ENCODE measurements around the gene IDE.
"Not testable (repeated sequence)": the region's sequence is repeated elsewhere in the genome, so short reads cannot be mapped to it uniquely, and the experiment has no call there.

The IDE gene

GRCh38 chr10:92438220-92438619 is 135.7 kb downstream of the IDE start:
- Mint-ChIP-seq H3K9me3 (no peaks in the 10 kb centered on the region), H3K27ac (no peak overlapping the region), H3K4me3 (no peak overlapping the region), H3K27me3 (no peaks in the 10 kb centered on the region), H3K4me1 (no peaks in the 10 kb centered on the region), H3K36me3 (no peaks in the 10 kb centered on the region)
- CTCF ChIA-PET: interaction anchor here (1.0 kb wide), 1 partner anchor 391 kb away, joined by 3 read pairs; no protein-coding TSS in a partner anchor
- DNase-seq: no peak

GRCh38 chr10:92436611-92437010 is 137.3 kb downstream of the IDE start:
- Mint-ChIP-seq H3K36me3 (no peaks in the 10 kb centered on the region), H3K27ac (no peak overlapping the region), H3K4me1 (no peaks in the 10 kb centered on the region), H3K9me3 (no peaks in the 10 kb centered on the region), H3K4me3 (no peak overlapping the region), H3K27me3 (no peaks in the 10 kb centered on the region)
- DNase-seq: no peak
- CTCF ChIA-PET: interaction anchor here (1.2 kb wide), 1 partner anchor 1138 kb away, joined by 6 read pairs; no protein-coding TSS in a partner anchor

- not testable (repeated sequence) for H3K27ac Mint-ChIP-seq, H3K4me1 Mint-ChIP-seq, DNase-seq, H3K36me3 Mint-ChIP-seq, H3K9me3 Mint-ChIP-seq, H3K27me3 Mint-ChIP-seq, H3K4me3 Mint-ChIP-seq
- CTCF ChIA-PET: interaction anchor here (0.6 to 1.2 kb wide), 2 partner anchors 337 to 1137 kb away, joined by 3 to 6 read pairs; no protein-coding TSS in a partner anchor
Measured at GRCh38 chr10:92436065-92436464, 137.8 kb downstream of the IDE start.

- CTCF ChIA-PET: interaction anchor here (1.0 to 1.6 kb wide), 3 partner anchors 347 to 471 kb away, joined by 3 to 9 read pairs (median 3); no protein-coding TSS in a partner anchor
- no peak overlapping the region for H3K4me3 Mint-ChIP-seq
- H3K27ac Mint-ChIP-seq: no peak overlapping the region
- no peaks in the 10 kb centered on the region for H3K9me3 Mint-ChIP-seq
- peaks cover 4% of the 10 kb centered on the region for H3K27me3 Mint-ChIP-seq
- DNase-seq: no peak
- H3K4me1 Mint-ChIP-seq: no peaks in the 10 kb centered on the region
- H3K36me3 Mint-ChIP-seq: no peaks in the 10 kb centered on the region
Measured at GRCh38 chr10:92434385-92434784, 139.5 kb downstream of the IDE start.

- no peaks in the 10 kb centered on the region for H3K4me1 Mint-ChIP-seq
- H3K9me3 Mint-ChIP-seq: no peaks in the 10 kb centered on the region
- DNase-seq: no peak
- H3K36me3 Mint-ChIP-seq: no peaks in the 10 kb centered on the region
- CTCF ChIA-PET: interaction anchor here (2.1 kb wide), 1 partner anchor 345 kb away, joined by 6 read pairs; no protein-coding TSS in a partner anchor
- no peak overlapping the region for H3K4me3 Mint-ChIP-seq
- H3K27ac Mint-ChIP-seq: no peak overlapping the region
- peaks cover 4% of the 10 kb centered on the region for H3K27me3 Mint-ChIP-seq
Measured at GRCh38 chr10:92432596-92432995, 141.3 kb downstream of the IDE start.

GRCh38 chr10:92430103-92430502 is 143.8 kb downstream of the IDE start:
- no peaks in the 10 kb centered on the region for H3K9me3 Mint-ChIP-seq
- CTCF ChIA-PET: no interaction called here
- no peak overlapping the region for H3K4me3 Mint-ChIP-seq
- no peak overlapping the region for H3K27ac Mint-ChIP-seq
- no peaks in the 10 kb centered on the region for H3K4me1 Mint-ChIP-seq
- DNase-seq: no peak
- H3K36me3 Mint-ChIP-seq: no peaks in the 10 kb centered on the region
- H3K27me3 Mint-ChIP-seq: peaks cover 4% of the 10 kb centered on the region

- H3K9me3 Mint-ChIP-seq: peaks cover 2% of the 10 kb centered on the region
- H3K27ac Mint-ChIP-seq: no peak overlapping the region
- CTCF ChIA-PET: no interaction called here
- peaks cover 42% of the 10 kb centered on the region for H3K27me3 Mint-ChIP-seq
- no peak overlapping the region for H3K4me3 Mint-ChIP-seq
- peaks cover 2% of the 10 kb centered on the region for H3K4me1 Mint-ChIP-seq
- H3K36me3 Mint-ChIP-seq: no peaks in the 10 kb centered on the region
- DNase-seq: no peak
Measured at GRCh38 chr10:92421550-92421949, 152.3 kb downstream of the IDE start.

- peaks cover 2% of the 10 kb centered on the region for H3K4me1 Mint-ChIP-seq
- DNase-seq: no peak
- no peak overlapping the region for H3K4me3 Mint-ChIP-seq
- H3K27ac Mint-ChIP-seq: no peak overlapping the region
- H3K36me3 Mint-ChIP-seq: no peaks in the 10 kb centered on the region
- H3K27me3 Mint-ChIP-seq: peaks cover 42% of the 10 kb centered on the region
- CTCF ChIA-PET: no interaction called here
- H3K9me3 Mint-ChIP-seq: peaks cover 5% of the 10 kb centered on the region
Measured at GRCh38 chr10:92420546-92421275, 153.2 kb downstream of the IDE start.

GRCh38 chr10:92419740-92420545 is 153.9 kb downstream of the IDE start:
- Mint-ChIP-seq H3K9me3 (peaks cover 5% of the 10 kb centered on the region), H3K27me3 (peaks cover 42% of the 10 kb centered on the region), H3K4me3 (no peak overlapping the region), H3K27ac (no peak overlapping the region), H3K4me1 (peaks cover 2% of the 10 kb centered on the region), H3K36me3 (no peaks in the 10 kb centered on the region)
- peak; percentile 27 for DNase-seq
- CTCF ChIA-PET: no interaction called here

- CTCF ChIA-PET: no interaction called here
- peaks cover 42% of the 10 kb centered on the region for H3K27me3 Mint-ChIP-seq
- peaks cover 2% of the 10 kb centered on the region for H3K4me1 Mint-ChIP-seq
- DNase-seq: no peak
- H3K9me3 Mint-ChIP-seq: peaks cover 5% of the 10 kb centered on the region
- no peak overlapping the region for H3K4me3 Mint-ChIP-seq
- H3K27ac Mint-ChIP-seq: no peak overlapping the region
- H3K36me3 Mint-ChIP-seq: no peaks in the 10 kb centered on the region
Measured at GRCh38 chr10:92418891-92419290, 155.0 kb downstream of the IDE start.

- Mint-ChIP-seq H3K4me1 (peaks cover 2% of the 10 kb centered on the region), H3K9me3 (peaks cover 5% of the 10 kb centered on the region), H3K4me3 (no peak overlapping the region), H3K36me3 (no peaks in the 10 kb centered on the region), H3K27ac (no peak overlapping the region), H3K27me3 (peaks cover 42% of the 10 kb centered on the region)
- CTCF ChIA-PET: no interaction called here
- DNase-seq: no peak
Measured at GRCh38 chr10:92418221-92418620, 155.7 kb downstream of the IDE start.

- CTCF ChIA-PET: no interaction called here
Measured at GRCh38 chr10:92413519-92413918, 160.4 kb downstream of the IDE start.

GRCh38 chr10:92413011-92413410 is 160.9 kb downstream of the IDE start:
- H3K4me1 Mint-ChIP-seq: no peaks in the 10 kb centered on the region
- H3K9me3 Mint-ChIP-seq: peaks cover 3% of the 10 kb centered on the region
- H3K36me3 Mint-ChIP-seq: no peaks in the 10 kb centered on the region
- no peak for DNase-seq
- no peak overlapping the region for H3K4me3 Mint-ChIP-seq
- H3K27me3 Mint-ChIP-seq: no peaks in the 10 kb centered on the region
- CTCF ChIA-PET: no interaction called here
- no peak overlapping the region for H3K27ac Mint-ChIP-seq

More at GRCh38 chr10:92413519-92413918, 160.4 kb downstream of the IDE start:
- Mint-ChIP-seq H3K27me3 (peaks cover 3% of the 10 kb centered on the region), H3K27ac (no peak overlapping the region), H3K9me3 (peaks cover 3% of the 10 kb centered on the region), H3K4me3 (no peak overlapping the region), H3K36me3 (no peaks in the 10 kb centered on the region), H3K4me1 (no peaks in the 10 kb centered on the region)
- no peak for DNase-seq

GRCh38 chr10:92411406-92411805 is 162.5 kb downstream of the IDE start:
- CTCF ChIA-PET: no interaction called here
- H3K4me3 Mint-ChIP-seq: no peak overlapping the region
- peaks cover 3% of the 10 kb centered on the region for H3K9me3 Mint-ChIP-seq
- no peaks in the 10 kb centered on the region for H3K36me3 Mint-ChIP-seq
- no peak for DNase-seq
- no peak overlapping the region for H3K27ac Mint-ChIP-seq
- H3K27me3 Mint-ChIP-seq: no peaks in the 10 kb centered on the region
- H3K4me1 Mint-ChIP-seq: no peaks in the 10 kb centered on the region

- Mint-ChIP-seq H3K9me3 (no peaks in the 10 kb centered on the region), H3K27me3 (peaks cover 3% of the 10 kb centered on the region), H3K4me1 (no peaks in the 10 kb centered on the region), H3K36me3 (no peaks in the 10 kb centered on the region), H3K4me3 (no peak overlapping the region), H3K27ac (no peak overlapping the region)
- CTCF ChIA-PET: no interaction called here
- DNase-seq: no peak
Measured at GRCh38 chr10:92410501-92410900, 163.4 kb downstream of the IDE start.
